Measurements from ENCODE around the gene DENND2A.
A peak's percentile ranks its signal among the peaks of the same experiment; 100 is the strongest.

The DENND2A gene

GRCh38 chr7:140484951-140485499 is 155.6 kb downstream of the DENND2A start:
- Histone ChIP-seq H3K27ac (no peak overlapping the region), H3K4me3 (no peak overlapping the region)

GRCh38 chr7:140484479-140484878 is 156.1 kb downstream of the DENND2A start:
- Histone ChIP-seq H3K4me3 (no peak overlapping the region), H3K27ac (no peak overlapping the region)

- Histone ChIP-seq H3K4me3 (peak overlapping the region; percentile 63 to 100 (median 99)), H3K27ac (peak overlapping the region in 16 of 21 experiments; percentile 6 to 97 (median 88))
Measured at GRCh38 chr7:140479739-140480084, 160.9 kb downstream of the DENND2A start.

- peak within 1 kb of the TSS; percentile 76 to 97 (median 88) for H3K27ac ChIP-seq
- peak within 1 kb of the TSS; percentile 63 to 100 (median 99) for H3K4me3 ChIP-seq
Measured at GRCh38 chr7:140479062-140479738, 161.4 kb downstream of the DENND2A start, which contains the start of gene MKRN1. MKRN1 (minus strand) TSS chr7:140479505; CDS start chr7:140479344, 161 bp downstream.

GRCh38 chr7:140478246-140479061 is 162.2 kb downstream of the DENND2A start:
- Histone ChIP-seq H3K4me3 (peak overlapping the region; percentile 63 to 100 (median 99)), H3K27ac (peak overlapping the region; percentile 76 to 97 (median 88))

GRCh38 chr7:140476698-140477261 is 163.8 kb downstream of the DENND2A start:
- H3K27ac ChIP-seq, result peak overlapping the region in 3 of 21 experiments; percentile 52 to 97 (median 80)

GRCh38 chr7:140475747-140476333 is 164.8 kb downstream of the DENND2A start:
- Histone ChIP-seq H3K4me3 (no peak overlapping the region), H3K27ac (no peak overlapping the region)

More at GRCh38 chr7:140476698-140477261, 163.8 kb downstream of the DENND2A start:
- H3K4me3 ChIP-seq, result peak overlapping the region in 1 of 7 experiments; percentile 100

All from skin epidermis (tissue), 12 donors.